Limb (tissue), 2 donors: ENCODE data around the gene ARHGAP44.

Source experiments
- DNase-seq, 2 donors: peaks; one replicate each; pipeline ENCODE4 v3.0.0-alpha.2; 2016; ENCODE audit errors: extremely low spot score in 2 of 2

ARHGAP44 gene

GRCh38 chr17:12992676-12993075, 203.4 kb downstream of the ARHGAP44 start:
- DNase-seq: no peak

GRCh38 chr17:12993631-12994030, 204.3 kb downstream of the ARHGAP44 start:
- no peak for DNase-seq

- DNase-seq: no peak
Observed at GRCh38 chr17:12994341-12995074, 205.2 kb downstream of the ARHGAP44 start.

GRCh38 chr17:12995106-12995895, 206.0 kb downstream of the ARHGAP44 start:
- no peak for DNase-seq

GRCh38 chr17:12995896-12996295, 206.6 kb downstream of the ARHGAP44 start:
- DNase-seq: no peak

GRCh38 chr17:12996357-12996756, 207.1 kb downstream of the ARHGAP44 start:
- no peak for DNase-seq

GRCh38 chr17:12996941-12997340, 207.6 kb downstream of the ARHGAP44 start:
- DNase-seq: no peak

- DNase-seq: no peak
Observed at GRCh38 chr17:12998461-12998860, 209.2 kb downstream of the ARHGAP44 start.

GRCh38 chr17:12998874-12999273, 209.6 kb downstream of the ARHGAP44 start:
- DNase-seq: no peak

GRCh38 chr17:13000561-13000960, 211.3 kb downstream of the ARHGAP44 start:
- DNase-seq: no peak

GRCh38 chr17:13001991-13002615, 212.8 kb downstream of the ARHGAP44 start:
- peak in 1 of 2 donors; percentile 53 for DNase-seq

GRCh38 chr17:13002761-13003453, 213.6 kb downstream of the ARHGAP44 start:
- DNase-seq: peak; percentile 67 to 89

- DNase-seq: no peak
Observed at GRCh38 chr17:13003454-13003851, 214.2 kb downstream of the ARHGAP44 start.

GRCh38 chr17:13003927-13004326, 214.6 kb downstream of the ARHGAP44 start:
- DNase-seq: no peak

GRCh38 chr17:13004336-13004735, 215.0 kb downstream of the ARHGAP44 start:
- no peak for DNase-seq

GRCh38 chr17:13005530-13005929, 216.2 kb downstream of the ARHGAP44 start:
- no peak for DNase-seq

GRCh38 chr17:13008461-13008860, 219.2 kb downstream of the ARHGAP44 start:
- DNase-seq: no peak

- DNase-seq: no peak
Observed at GRCh38 chr17:13010959-13011358, 221.7 kb downstream of the ARHGAP44 start.

GRCh38 chr17:13014801-13015200, 225.5 kb downstream of the ARHGAP44 start:
- no peak for DNase-seq

GRCh38 chr17:13016881-13017654, 227.8 kb downstream of the ARHGAP44 start:
- no peak for DNase-seq
